ENCODE measurements around the gene CTR9.

Gene CTR9

DNA sequence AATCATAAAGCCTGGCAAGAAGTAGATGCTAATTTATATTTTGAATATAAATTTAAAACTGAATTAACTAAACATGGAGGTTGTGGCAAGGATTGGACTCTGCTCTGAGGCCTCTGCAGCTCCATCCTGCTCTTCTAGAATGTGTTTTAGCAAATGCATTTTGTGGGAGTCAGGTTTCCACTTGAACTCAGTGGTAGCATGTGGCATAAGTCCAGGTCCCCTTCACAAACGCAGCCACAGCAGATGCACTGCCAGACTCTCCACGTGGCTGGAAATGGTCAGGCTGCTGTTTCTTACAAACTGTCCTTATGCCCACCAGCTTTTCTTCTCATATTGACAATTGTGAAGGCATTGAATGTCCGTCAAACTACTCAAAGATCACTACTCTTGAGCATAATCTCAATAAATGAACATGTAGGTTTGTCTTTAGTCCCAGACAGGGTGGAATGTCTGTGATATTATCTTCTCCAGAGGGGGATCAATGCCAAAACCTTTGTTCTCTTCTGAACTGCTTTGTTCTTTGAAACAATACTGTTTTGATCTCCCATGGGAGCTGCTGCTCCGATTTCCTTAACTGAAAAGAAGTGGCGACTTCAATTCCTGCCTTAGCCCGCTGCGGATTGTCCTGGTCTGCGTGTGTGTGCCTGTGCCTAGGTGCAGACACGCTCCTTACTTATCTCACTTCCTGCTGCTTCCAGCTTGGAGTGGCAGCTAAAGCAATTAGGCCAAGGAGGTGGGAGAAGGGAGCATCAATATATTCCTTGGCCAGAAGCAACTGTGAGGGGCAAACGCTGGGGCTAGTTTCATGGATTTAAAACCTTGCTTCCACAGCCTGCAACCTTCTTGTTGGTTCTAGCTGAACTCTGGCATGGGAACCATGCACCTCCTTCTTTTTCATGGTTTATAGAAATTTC is 33.4 kb downstream of the CTR9 start:
- Histone ChIP-seq H3K4me3 (ENCODE audit: low read depth in 1 of 2, low read length in 2 of 2) (no peak overlapping the region), H3K4me2 (ENCODE audit: insufficient read depth, low read length) (no peak overlapping the region)
- no peak for ATAC-seq (ENCODE audit: insufficient read depth, low read depth)

GRCh38 chr11:10785146-10785474 is 34.1 kb downstream of the CTR9 start:
- no peak overlapping the region for H3K4me3 ChIP-seq (ENCODE audit: low read depth in 1 of 2, low read length in 2 of 2)
- H3K36me3 ChIP-seq (ENCODE audit: insufficient read depth, low read length): peaks cover 4% of the 10 kb centered on the region; the same call in 1 of the 2 replicates
- H3K9me3 ChIP-seq (ENCODE audit: insufficient read depth, low read length, severe bottlenecking): no peaks in the 10 kb centered on the region
- DNase-seq (no peak), ATAC-seq (ENCODE audit: insufficient read depth, low read depth) (no peak)
- no peaks in the 10 kb centered on the region for H3K79me2 ChIP-seq (ENCODE audit: insufficient read depth, low read length)
- no peaks in the 10 kb centered on the region for H3K27me3 ChIP-seq (ENCODE audit: insufficient read depth, low read length, poor library complexity)
- H3K4me1 ChIP-seq (ENCODE audit: insufficient read depth, low read length): no peaks in the 10 kb centered on the region
- H3K4me2 ChIP-seq (ENCODE audit: insufficient read depth, low read length): no peak overlapping the region
- H2AFZ ChIP-seq (ENCODE audit: low read depth, low read length): no peak overlapping the region
- no peak overlapping the region for H3K27ac ChIP-seq (ENCODE audit: low read length)
- no peak overlapping the region for H3K9ac ChIP-seq (ENCODE audit: low read depth, low read length)
- H4K20me1 ChIP-seq (ENCODE audit: insufficient read depth, low read length): no peaks in the 10 kb centered on the region
- TF ChIP-seq, protein P1, sequence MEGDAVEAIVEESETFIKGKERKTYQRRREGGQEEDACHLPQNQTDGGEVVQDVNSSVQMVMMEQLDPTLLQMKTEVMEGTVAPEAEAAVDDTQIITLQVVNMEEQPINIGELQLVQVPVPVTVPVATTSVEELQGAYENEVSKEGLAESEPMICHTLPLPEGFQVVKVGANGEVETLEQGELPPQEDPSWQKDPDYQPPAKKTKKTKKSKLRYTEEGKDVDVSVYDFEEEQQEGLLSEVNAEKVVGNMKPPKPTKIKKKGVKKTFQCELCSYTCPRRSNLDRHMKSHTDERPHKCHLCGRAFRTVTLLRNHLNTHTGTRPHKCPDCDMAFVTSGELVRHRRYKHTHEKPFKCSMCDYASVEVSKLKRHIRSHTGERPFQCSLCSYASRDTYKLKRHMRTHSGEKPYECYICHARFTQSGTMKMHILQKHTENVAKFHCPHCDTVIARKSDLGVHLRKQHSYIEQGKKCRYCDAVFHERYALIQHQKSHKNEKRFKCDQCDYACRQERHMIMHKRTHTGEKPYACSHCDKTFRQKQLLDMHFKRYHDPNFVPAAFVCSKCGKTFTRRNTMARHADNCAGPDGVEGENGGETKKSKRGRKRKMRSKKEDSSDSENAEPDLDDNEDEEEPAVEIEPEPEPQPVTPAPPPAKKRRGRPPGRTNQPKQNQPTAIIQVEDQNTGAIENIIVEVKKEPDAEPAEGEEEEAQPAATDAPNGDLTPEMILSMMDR (IDR thresholded peaks at IDR 0.05; ENCODE audit: borderline replicate concordance, extremely low read depth, low read length, poor library complexity, severe bottlenecking): no peak
- no peak for TF ChIP-seq EZH2 (IDR thresholded peaks at IDR 0.05; ENCODE audit: borderline replicate concordance, low read depth, low read length, severe bottlenecking)

More for the DNA sequence above, 33.4 kb downstream of the CTR9 start:
- DNase-seq: no peak
- H2AFZ ChIP-seq (ENCODE audit: low read depth, low read length): no peak overlapping the region
- TF ChIP-seq, protein P1 (IDR thresholded peaks at IDR 0.05; ENCODE audit: borderline replicate concordance, extremely low read depth, low read length, poor library complexity, severe bottlenecking): no peak
- no peak for TF ChIP-seq EZH2 (IDR thresholded peaks at IDR 0.05; ENCODE audit: borderline replicate concordance, low read depth, low read length, severe bottlenecking)
- H4K20me1 ChIP-seq (ENCODE audit: insufficient read depth, low read length): no peaks in the 10 kb centered on the region
- H3K27me3 ChIP-seq (ENCODE audit: insufficient read depth, low read length, poor library complexity): no peaks in the 10 kb centered on the region
- no peaks in the 10 kb centered on the region for H3K9me3 ChIP-seq (ENCODE audit: insufficient read depth, low read length, severe bottlenecking)
- no peak overlapping the region for H3K9ac ChIP-seq (ENCODE audit: low read depth, low read length)
- H3K27ac ChIP-seq (ENCODE audit: low read length): no peak overlapping the region
- peaks cover 8% of the 10 kb centered on the region; the same call in 1 of the 2 replicates for H3K36me3 ChIP-seq (ENCODE audit: insufficient read depth, low read length)
- H3K4me1 ChIP-seq (ENCODE audit: insufficient read depth, low read length): no peaks in the 10 kb centered on the region
- no peaks in the 10 kb centered on the region for H3K79me2 ChIP-seq (ENCODE audit: insufficient read depth, low read length)

DNA sequence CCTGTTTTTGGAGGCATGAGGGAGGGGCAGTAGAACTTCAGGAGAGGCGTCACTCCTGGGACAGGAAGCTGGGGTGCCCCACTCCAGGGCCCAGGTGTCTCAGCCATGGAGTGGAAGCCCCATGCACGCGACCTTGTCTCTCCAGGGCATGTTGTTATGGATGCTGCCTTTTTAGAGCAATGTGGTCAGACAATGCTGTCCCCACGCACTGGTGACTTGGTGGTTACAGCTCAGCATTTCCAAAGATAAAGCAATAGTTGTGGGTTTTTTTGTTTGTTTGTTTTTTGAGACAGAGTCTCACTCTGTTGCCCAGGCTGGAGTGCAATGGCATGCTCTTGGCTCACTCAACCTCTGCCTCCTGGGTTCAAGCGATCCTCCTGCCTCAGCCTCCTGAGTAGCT is 35.4 kb downstream of the CTR9 start:
- H3K4me3 ChIP-seq (ENCODE audit: low read depth in 1 of 2, low read length in 2 of 2): no peak overlapping the region
- no peaks in the 10 kb centered on the region for H3K36me3 ChIP-seq (ENCODE audit: insufficient read depth, low read length)
- no peaks in the 10 kb centered on the region for H3K9me3 ChIP-seq (ENCODE audit: insufficient read depth, low read length, severe bottlenecking)
- H4K20me1 ChIP-seq (ENCODE audit: insufficient read depth, low read length): no peaks in the 10 kb centered on the region
- no peak for DNase-seq
- no peak overlapping the region for H3K27ac ChIP-seq (ENCODE audit: low read length)
- no peaks in the 10 kb centered on the region for H3K27me3 ChIP-seq (ENCODE audit: insufficient read depth, low read length, poor library complexity)
- no peaks in the 10 kb centered on the region for H3K4me1 ChIP-seq (ENCODE audit: insufficient read depth, low read length)
- ATAC-seq (ENCODE audit: insufficient read depth, low read depth): no peak
- no peak overlapping the region for H3K4me2 ChIP-seq (ENCODE audit: insufficient read depth, low read length)
- H3K79me2 ChIP-seq (ENCODE audit: insufficient read depth, low read length): no peaks in the 10 kb centered on the region
- no peak overlapping the region for H3K9ac ChIP-seq (ENCODE audit: low read depth, low read length)
- no peak overlapping the region for H2AFZ ChIP-seq (ENCODE audit: low read depth, low read length)
- TF ChIP-seq, protein P1 (IDR thresholded peaks at IDR 0.05; ENCODE audit: borderline replicate concordance, extremely low read depth, low read length, poor library complexity, severe bottlenecking): no peak

Data from DND-41 (cell line).